Measurements from ENCODE around the gene FSTL4.

- TF ChIP-seq EZH2 (optimal IDR thresholded peaks at IDR 0.05; ENCODE audit: low read depth, low read length) (no peak), CTCF (IDR thresholded peaks at IDR 0.05; ENCODE audit: low read length) (no peak)
These were observed 269.1 kb downstream of the FSTL4 start for GRCh38 chr5:133343196-133343595.
